BLaER1 treated with 17β-estradiol and CSF1 and Interleukin-3, amounts not matched to agents 10 nM and 100 nM (cell line): ENCODE results near the gene POLE3.

Experiments used
- H3K27ac ChIP-seq, 11 experiments: shearing (Covaris generic); formaldehyde crosslinking; 2 replicates each; pipeline ENCODE4 v1.8.1; 2022
- H3K27me3 ChIP-seq, 11 experiments: shearing (Covaris generic); formaldehyde crosslinking; 2 replicates each; pipeline ENCODE4 v1.8.1; 2022
- H3K36me3 ChIP-seq, 11 experiments: shearing (Covaris generic); formaldehyde crosslinking; 2 replicates each; pipeline ENCODE4 v1.8.1; 2022
- H3K4me1 ChIP-seq, 10 experiments: shearing (Covaris generic); formaldehyde crosslinking; 2 replicates each; pipeline ENCODE4 v1.8.1; 2022
- H3K4me2 ChIP-seq, 11 experiments: shearing (Covaris generic); formaldehyde crosslinking; 2 replicates each; pipeline ENCODE4 v1.8.1; 2022
- H3K4me3 ChIP-seq, 10 experiments: shearing (Covaris generic); formaldehyde crosslinking; 2 replicates each; pipeline ENCODE4 v1.8.1; 2022
- H3K9ac ChIP-seq, 11 experiments: shearing (Covaris generic); formaldehyde crosslinking; 2 replicates each; pipeline ENCODE4 v1.8.1; 2022
- H3K9me3 ChIP-seq, 11 experiments: shearing (Covaris generic); formaldehyde crosslinking; replicated peaks in 1 of 11; 2 replicates each; pipeline ENCODE4 v1.8.1; 2022
- H4K20me1 ChIP-seq, 11 experiments: shearing (Covaris generic); formaldehyde crosslinking; 2 replicates each; pipeline ENCODE4 v1.8.1; 2022
- Cebpa-rat ChIP-seq, 11 experiments: shearing (Covaris generic); IDR thresholded peaks; 2 replicates each; pipeline ENCODE4 v1.8.1; 2022

Gene POLE3

DNA sequence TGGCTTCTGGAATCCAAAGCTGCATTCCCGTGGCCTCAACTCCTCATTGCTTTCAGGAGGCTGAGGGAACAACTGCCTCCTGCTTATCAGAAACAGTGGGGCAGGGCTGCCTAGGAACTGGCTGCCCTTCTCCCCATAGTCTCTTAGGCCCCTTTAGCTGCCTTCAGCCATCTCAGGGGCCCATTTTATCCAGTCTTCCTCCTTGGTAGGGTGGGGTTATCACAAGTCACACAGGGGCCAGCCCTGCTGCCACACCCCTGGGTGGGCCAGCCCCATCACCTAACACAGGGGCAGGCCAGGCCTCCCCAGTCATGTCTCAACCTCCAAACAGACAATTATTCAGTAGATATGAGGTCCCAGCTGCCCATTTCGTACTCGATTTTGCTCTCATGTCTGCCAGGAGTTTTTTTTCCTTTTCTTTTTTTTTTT lies 13.3 kb downstream of the POLE3 start:
- Histone ChIP-seq H3K36me3 (peaks cover 4 to 38% (median 22%) of the 10 kb centered on the region in 11 experiments; a peak in 21 of 22 replicates), H4K20me1 (peaks cover 0 to 24% (median 0%) of the 10 kb centered on the region in 11 experiments; a peak in 5 of 22 replicates), H3K9ac (peak overlapping the region in 3 of 11 experiments; percentile 10 to 45 (median 16); a peak in 3 of 22 replicates), H3K4me3 (no peak overlapping the region), H3K4me2 (peak overlapping the region in 4 of 11 experiments; percentile 2 to 15 (median 8); a peak in 4 of 22 replicates), H3K27ac (no peak overlapping the region), H3K9me3 (no peaks in the 10 kb centered on the region), H3K4me1 (peaks cover 19 to 51% (median 37%) of the 10 kb centered on the region in 10 experiments), H3K27me3 (no peaks in the 10 kb centered on the region)
- no peak for TF ChIP-seq Cebpa-rat (IDR thresholded peaks at IDR 0.05)

DNA sequence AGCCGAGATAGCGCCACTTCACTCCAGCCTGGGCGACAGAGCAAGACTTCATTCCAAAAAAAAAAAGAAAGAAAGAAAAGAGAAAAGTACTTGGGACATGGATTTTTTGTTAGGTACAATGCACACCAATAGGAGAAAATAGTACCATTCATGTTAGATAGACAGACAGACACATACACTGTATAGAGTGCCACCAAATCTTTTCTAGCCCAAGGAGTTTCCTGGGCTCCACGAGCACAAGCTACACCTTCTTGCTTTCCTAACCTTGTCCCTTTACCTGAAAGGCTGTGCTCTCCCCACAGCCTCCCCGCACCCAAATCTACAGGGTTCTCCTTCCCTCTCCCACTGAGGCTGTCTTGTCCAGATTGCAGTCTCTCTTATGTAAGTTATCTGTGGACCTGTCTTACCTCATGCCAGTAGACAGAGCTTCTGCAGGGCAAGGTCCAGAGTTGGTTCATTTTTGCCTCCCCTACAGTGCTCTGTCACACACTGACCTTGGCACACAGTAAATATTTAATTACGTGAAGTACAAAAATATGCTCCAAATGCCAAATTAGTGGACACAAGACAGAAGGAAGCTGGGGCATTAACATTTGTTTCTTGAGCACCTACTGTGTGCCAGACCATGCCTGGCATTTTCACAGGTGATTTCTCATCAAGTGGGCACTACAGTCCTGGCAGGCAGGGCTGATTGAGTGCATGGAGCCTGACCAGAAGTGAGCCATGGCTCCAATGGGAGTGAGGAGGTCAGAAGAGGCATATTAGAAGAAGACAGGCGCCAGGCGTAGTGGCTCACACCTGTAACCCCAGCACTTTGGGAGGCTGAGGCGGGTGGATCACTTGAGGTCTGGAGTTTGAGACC lies 15.2 kb downstream of the POLE3 start:
- Histone ChIP-seq H3K27me3 (no peaks in the 10 kb centered on the region), H3K4me1 (peaks cover 10 to 40% (median 27%) of the 10 kb centered on the region in 10 experiments), H3K4me2 (no peak overlapping the region), H3K4me3 (no peak overlapping the region), H3K9me3 (no peaks in the 10 kb centered on the region), H3K27ac (no peak overlapping the region), H3K36me3 (peaks cover 24 to 58% (median 42%) of the 10 kb centered on the region in 11 experiments), H4K20me1 (peaks cover 0 to 24% (median 0%) of the 10 kb centered on the region in 11 experiments; a peak in 5 of 22 replicates), H3K9ac (no peak overlapping the region)
- TF ChIP-seq Cebpa-rat (IDR thresholded peaks at IDR 0.05), result no peak

DNA sequence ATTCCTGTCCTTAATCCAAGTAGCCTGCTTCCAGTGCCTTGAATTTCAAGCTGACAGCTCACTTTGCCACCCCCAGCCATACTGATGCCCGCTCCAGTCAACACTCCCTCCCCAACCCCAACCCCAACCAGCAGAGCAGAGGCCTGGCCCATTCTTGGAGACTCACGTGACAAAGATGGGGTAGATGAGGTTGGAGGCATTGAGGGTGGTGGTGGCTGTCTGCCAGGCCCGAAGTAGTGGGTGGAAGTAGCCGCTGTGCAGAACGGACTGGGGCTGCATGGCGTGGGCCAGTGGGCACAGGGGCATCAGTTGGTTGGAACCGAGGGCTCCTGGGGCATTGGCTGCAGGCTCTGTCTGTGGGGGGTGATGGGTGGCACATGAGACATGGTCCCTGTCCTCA lies 17.2 kb downstream of the POLE3 start:
- H3K4me1 ChIP-seq, result peaks cover 4 to 28% (median 12%) of the 10 kb centered on the region in 10 experiments; a peak in 18 of 20 replicates
- no peaks in the 10 kb centered on the region for H3K27me3 ChIP-seq
- H3K27ac ChIP-seq, result no peak overlapping the region
- peaks cover 42 to 78% (median 62%) of the 10 kb centered on the region in 11 experiments for H3K36me3 ChIP-seq
- H3K4me3 ChIP-seq, result no peak overlapping the region
- TF ChIP-seq Cebpa-rat (IDR thresholded peaks at IDR 0.05), result no peak
- H3K9ac ChIP-seq, result no peak overlapping the region
- no peaks in the 10 kb centered on the region for H3K9me3 ChIP-seq
- H4K20me1 ChIP-seq, result peaks cover 0 to 16% (median 0%) of the 10 kb centered on the region in 11 experiments; a peak in 4 of 22 replicates
- H3K4me2 ChIP-seq, result no peak overlapping the region

DNA sequence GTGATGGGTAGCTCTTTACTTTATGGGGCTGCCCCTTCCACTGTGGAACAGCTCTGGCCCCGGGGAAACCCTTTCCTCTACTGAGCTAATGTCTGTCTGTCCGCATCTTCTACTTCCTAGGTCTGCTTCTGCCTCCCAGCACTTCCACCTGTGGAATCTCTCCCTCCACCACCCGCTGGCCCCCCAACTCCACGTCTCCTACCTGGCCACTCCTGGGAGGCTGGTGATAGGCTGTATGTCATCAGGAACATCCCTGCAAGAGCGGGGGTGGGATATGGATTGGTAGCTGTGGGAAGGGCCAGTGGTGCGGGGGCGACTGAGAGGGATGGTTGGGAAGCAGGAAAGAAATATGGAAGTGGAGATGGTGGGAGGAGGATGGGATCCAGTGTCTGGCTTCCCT lies 18.6 kb downstream of the POLE3 start:
- Histone ChIP-seq H3K9ac (no peak overlapping the region), H3K4me1 (peaks cover 2 to 28% (median 16%) of the 10 kb centered on the region in 10 experiments; a peak in 16 of 20 replicates), H3K27ac (no peak overlapping the region), H3K27me3 (no peaks in the 10 kb centered on the region), H3K4me3 (no peak overlapping the region), H3K9me3 (no peaks in the 10 kb centered on the region), H3K36me3 (peaks cover 50 to 91% (median 74%) of the 10 kb centered on the region in 11 experiments), H3K4me2 (no peak overlapping the region), H4K20me1 (peaks cover 0 to 13% (median 0%) of the 10 kb centered on the region in 11 experiments; a peak in 3 of 22 replicates)
- no peak for TF ChIP-seq Cebpa-rat (IDR thresholded peaks at IDR 0.05)

DNA sequence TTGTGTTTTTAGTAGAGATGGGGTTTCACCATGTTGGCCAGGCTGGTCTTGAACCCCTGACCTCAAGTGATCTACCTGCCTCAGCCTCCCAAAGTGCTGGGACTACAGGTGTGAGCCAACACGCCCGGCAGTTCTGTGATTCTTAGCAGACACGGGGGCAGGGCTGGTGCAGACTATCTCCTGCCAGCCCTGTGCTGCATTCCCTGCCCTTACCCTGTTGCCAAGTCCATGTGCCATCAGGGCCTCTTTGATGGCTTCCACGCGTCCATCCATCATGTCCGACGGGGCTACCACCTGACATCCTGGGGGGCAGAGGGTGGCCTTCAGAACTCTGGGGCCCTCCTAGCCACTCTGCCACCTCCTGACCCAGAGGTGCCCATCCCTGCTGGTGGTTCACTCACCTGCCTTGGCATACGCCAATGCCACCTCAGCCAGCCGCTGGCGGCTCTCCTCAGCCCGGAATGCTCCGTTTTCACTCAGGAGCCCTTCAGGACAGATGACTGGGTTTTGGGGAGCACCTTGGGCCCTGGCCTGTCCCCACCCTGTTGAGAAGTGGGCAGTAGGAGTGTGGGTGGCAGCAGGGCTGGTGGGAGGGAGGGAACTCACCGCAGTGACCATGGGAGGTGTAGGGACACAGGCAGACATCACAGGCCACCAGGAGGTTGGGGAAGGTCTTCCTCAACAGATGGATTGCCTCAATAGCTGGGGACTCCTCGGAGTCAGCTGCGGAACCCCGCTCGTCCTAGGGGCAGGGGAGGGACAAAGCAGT lies 20.1 kb downstream of the POLE3 start:
- peaks cover 11 to 36% (median 18%) of the 10 kb centered on the region in 10 experiments; a peak in 18 of 20 replicates for H3K4me1 ChIP-seq
- no peak overlapping the region for H3K9ac ChIP-seq
- peaks cover 0 to 5% (median 0%) of the 10 kb centered on the region in 11 experiments; a peak in 1 of 22 replicates for H4K20me1 ChIP-seq
- no peak overlapping the region for H3K4me3 ChIP-seq
- H3K4me2 ChIP-seq, result no peak overlapping the region
- no peak overlapping the region for H3K27ac ChIP-seq
- H3K27me3 ChIP-seq, result no peaks in the 10 kb centered on the region
- H3K36me3 ChIP-seq, result peaks cover 52 to 86% (median 75%) of the 10 kb centered on the region in 11 experiments
- TF ChIP-seq Cebpa-rat (IDR thresholded peaks at IDR 0.05), result no peak
- H3K9me3 ChIP-seq, result no peaks in the 10 kb centered on the region

DNA sequence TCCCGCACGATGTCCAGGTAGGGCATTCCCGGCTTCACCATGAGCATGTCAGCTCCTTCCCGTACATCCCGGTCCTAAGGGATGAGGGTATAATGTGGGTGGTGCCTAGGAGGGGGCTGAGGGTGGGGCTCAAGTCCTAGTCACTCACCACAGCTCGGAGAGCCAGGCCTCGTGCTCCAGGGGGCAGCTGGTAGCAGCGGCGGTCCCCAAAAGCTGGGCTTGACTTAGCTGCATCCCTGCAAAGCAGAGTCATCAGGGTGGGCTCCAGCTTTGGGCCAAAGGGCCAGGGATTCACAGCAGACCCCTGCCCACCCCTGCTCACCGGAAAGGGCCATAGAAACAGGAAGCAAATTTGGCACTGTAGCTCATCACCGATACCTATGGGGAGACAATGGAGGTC lies 21.0 kb downstream of the POLE3 start:
- no peaks in the 10 kb centered on the region for H3K27me3 ChIP-seq
- H3K4me1 ChIP-seq, result peaks cover 11 to 45% (median 21%) of the 10 kb centered on the region in 10 experiments; a peak in 18 of 20 replicates
- no peak overlapping the region for H3K4me3 ChIP-seq
- peaks cover 52 to 78% (median 72%) of the 10 kb centered on the region in 11 experiments for H3K36me3 ChIP-seq
- TF ChIP-seq Cebpa-rat (IDR thresholded peaks at IDR 0.05), result no peak
- no peak overlapping the region for H3K4me2 ChIP-seq
- H3K27ac ChIP-seq, result no peak overlapping the region
- H3K9me3 ChIP-seq, result no peaks in the 10 kb centered on the region
- no peaks in the 10 kb centered on the region; a peak in 1 of 22 replicates for H4K20me1 ChIP-seq
- H3K9ac ChIP-seq, result no peak overlapping the region

DNA sequence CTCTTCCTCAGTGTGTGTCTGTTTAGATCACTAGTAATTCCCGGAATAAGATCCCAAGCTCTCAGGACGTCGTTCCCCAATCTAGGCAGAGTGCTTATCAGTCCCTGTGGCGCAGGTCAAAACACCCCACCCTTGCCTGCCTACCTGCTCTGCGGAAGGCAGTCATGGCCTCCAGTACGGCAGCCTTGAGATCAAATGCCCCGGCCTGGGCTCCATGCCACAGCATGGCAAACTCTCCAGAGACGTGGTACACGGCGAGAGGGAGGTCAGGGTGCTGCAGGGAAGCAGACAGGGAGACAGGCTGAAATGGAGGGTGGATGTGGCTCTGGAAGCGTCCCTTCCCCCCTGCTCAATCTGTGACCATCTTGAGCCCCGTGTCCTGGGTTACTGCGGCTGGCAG lies 21.6 kb downstream of the POLE3 start:
- H3K27ac ChIP-seq, result no peak overlapping the region
- no peak overlapping the region; a peak in 1 of 22 replicates for H3K4me2 ChIP-seq
- H3K36me3 ChIP-seq, result peaks cover 52 to 78% (median 71%) of the 10 kb centered on the region in 11 experiments

DNA sequence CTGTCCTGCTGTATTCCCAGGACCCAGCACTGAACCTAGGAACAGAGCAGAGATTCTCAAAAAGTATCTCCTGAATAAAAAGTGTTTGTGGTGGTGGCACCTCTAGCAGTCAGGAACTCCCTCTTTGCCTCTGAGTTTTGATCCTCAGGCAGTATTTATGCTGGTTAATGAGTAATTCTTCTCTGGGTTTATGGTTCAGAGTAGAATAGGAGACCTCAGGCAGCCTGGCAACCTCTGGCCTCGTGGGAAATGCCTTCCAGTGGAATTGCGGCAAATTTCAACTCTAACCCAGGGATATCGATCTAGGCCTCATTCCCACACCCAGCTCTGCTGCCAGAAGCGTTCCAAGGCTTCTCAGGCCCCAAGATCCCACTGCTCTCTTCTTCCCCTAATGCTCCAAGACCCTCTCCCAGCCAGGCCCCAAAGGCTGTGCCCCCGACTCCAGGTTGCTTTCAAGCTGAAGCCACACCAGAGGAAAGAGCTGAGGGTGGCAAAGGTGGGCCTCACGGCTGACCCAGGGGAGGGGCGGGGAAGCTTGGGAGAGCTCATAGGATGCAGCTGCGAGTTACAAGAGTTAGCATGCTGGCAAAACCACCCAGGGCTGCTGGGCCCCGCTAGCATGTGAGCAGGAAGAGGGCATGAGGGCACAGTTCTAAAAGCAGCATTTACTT lies 22.8 kb downstream of the POLE3 start:
- TF ChIP-seq Cebpa-rat (IDR thresholded peaks at IDR 0.05), result no peak
- H3K4me3 ChIP-seq, result no peak overlapping the region
- peaks cover 11 to 50% (median 22%) of the 10 kb centered on the region in 10 experiments; a peak in 18 of 20 replicates for H3K4me1 ChIP-seq
- peak overlapping the region in 6 of 11 experiments; percentile 0 to 74 (median 33); a peak in 9 of 22 replicates for H3K27ac ChIP-seq
- H3K36me3 ChIP-seq, result peaks cover 52 to 69% (median 59%) of the 10 kb centered on the region in 11 experiments
- H3K9me3 ChIP-seq, result no peaks in the 10 kb centered on the region
- H4K20me1 ChIP-seq, result no peaks in the 10 kb centered on the region; a peak in 1 of 22 replicates
- H3K4me2 ChIP-seq, result peak overlapping the region in 7 of 11 experiments; percentile 12 to 74 (median 37); a peak in 10 of 22 replicates
- H3K9ac ChIP-seq, result peak overlapping the region in 6 of 11 experiments; percentile 7 to 37 (median 22); a peak in 7 of 22 replicates
- H3K27me3 ChIP-seq, result no peaks in the 10 kb centered on the region

More for the DNA sequence above, 21.6 kb downstream of the POLE3 start:
- Histone ChIP-seq H3K9ac (peak overlapping the region in 1 of 11 experiments; percentile 18; a peak in 1 of 22 replicates), H3K9me3 (no peaks in the 10 kb centered on the region), H3K4me1 (peaks cover 11 to 50% (median 22%) of the 10 kb centered on the region in 10 experiments; a peak in 18 of 20 replicates), H3K4me3 (no peak overlapping the region), H4K20me1 (no peaks in the 10 kb centered on the region; a peak in 1 of 22 replicates), H3K27me3 (no peaks in the 10 kb centered on the region)
- TF ChIP-seq Cebpa-rat (IDR thresholded peaks at IDR 0.05), result no peak
